T-helper 1 cell (primary cell): ENCODE results near the gene POLRMT.
"Not testable (repeated sequence)": the region's sequence is repeated elsewhere in the genome, so short reads cannot be mapped to it uniquely, and the experiment has no call there.

Experiments
- DNase-seq, 5 donors: peaks; one replicate each; pipeline ENCODE4 v3.0.0-alpha.2; 2012 to 2020

Gene POLRMT

DNA sequence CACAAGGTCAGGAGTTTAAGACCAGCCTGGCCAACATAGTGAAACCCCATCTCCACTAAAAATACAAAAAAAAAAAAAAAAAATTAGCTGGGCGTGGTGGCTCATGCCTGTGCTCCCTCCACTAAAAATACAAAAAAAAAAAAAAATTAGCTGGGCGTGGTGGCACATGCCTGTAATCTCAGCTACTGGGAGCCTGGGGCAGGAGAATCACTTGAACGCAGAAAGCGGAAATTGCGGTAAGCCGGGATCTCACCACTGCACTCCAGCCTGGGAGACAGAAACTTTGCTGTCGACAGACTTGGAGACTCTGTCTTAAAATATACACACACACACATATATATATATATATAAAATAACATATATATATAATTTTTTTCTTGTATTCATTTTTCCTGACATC lies 6.8 kb downstream of the POLRMT start:
- not testable (repeated sequence) for DNase-seq

DNA sequence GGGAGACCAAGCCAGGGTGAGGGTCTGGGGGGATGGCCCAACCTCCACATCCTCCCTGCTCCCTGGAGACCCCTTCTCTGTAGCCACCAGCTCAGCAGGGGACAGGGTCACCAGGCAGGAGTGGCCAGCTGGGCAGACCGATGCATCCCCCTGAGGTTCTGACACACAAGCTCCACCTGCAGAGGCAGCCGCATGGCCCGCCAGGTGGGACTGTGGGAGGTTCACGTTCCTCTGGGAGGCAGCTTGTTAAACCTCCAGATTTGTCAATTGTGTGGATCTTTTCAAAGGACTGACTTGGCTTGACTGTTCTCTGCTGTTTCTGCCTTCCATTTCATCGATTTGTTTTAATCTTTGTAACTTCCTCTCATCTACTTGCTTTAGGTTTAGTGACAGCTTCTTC lies 8.1 kb downstream of the POLRMT start:
- no peak for DNase-seq

DNA sequence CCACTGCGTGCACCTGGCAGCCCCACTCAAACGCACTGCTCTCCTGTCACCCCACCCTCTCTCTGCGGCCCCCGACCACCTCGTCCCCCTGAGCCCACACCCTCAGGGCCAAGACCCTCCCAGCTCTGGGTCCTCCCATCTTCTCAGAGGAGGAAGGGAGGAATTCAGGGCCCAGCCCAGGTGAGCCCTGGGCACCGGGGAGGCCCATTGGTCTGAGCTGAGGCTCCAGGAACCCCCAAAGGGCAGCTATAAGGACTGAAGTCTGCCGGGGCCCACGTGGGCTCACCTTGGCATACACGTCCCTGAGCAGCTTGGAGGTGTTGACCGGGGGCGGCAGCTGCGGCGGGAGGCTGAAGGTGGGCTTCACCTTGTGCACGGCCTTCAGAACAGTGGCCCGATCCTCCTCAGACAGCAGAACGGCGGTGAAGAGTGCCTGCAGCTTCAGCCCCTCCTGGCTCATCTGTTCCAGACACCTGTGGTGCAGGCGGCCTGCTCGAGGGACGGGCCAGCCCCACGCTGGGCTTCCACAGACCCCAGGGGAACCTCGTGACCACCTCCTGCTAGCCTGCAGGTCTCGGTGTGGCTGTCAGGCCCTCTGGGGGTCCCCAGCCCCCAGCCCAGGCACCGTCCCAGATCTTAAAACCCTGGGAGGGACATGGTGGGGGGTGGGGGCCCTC lies 8.8 kb downstream of the POLRMT start:
- DNase-seq = no peak

DNA sequence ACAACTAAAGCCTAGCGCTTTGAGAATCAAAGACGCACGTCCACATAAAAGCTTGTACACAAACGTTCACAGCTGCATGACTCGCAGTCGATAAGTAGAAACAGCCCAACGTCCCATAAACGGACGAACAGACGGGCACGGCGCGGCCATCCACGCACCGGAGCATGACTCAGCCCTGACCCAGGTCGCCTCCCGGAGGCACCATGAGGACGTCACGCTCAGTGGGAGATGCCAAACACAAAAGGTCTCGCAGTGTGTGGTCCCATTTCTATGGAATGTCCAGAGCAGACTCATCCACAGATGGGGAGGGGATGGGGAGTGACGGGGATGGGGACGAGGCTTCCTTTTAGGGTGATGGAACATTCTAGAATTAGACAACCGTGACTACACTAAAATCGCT lies 9.4 kb downstream of the POLRMT start:
- no peak for DNase-seq

DNA sequence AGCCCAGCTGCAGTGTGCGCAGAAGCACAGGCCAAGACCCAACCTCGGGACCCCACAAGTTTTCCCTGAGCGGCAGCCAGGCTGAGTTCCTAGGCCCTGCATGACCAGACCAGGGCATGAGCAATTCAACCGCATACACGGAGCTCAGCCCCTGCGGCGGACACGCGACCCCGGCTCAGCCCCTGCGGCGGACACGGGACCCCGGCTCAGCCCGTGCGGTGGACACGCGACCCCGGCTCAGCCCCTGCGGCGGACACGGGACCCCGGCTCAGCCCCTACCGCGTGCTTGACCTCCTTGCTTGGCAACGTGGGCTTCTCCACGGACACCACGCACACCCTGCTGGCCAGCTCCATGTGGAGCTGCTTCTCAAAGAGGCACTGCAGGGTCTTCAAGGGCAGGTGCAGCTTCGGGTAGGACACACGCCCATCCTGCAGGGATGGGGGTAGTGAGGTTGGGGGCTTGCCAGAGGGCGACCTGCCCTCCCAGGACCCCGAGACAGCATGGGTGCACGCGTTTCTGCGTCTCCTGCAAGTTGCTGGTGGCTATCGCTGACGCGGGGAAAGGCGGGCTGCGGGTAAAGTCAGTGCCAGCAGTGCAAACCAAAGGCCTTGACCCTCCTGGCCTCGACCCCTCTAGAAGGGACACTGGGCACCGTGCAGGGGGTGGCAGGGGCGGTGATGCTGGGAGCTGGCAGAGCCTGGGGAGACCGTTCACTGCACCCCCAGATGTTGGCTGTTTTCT lies 10.0 kb downstream of the POLRMT start:
- DNase-seq = no peak

DNA sequence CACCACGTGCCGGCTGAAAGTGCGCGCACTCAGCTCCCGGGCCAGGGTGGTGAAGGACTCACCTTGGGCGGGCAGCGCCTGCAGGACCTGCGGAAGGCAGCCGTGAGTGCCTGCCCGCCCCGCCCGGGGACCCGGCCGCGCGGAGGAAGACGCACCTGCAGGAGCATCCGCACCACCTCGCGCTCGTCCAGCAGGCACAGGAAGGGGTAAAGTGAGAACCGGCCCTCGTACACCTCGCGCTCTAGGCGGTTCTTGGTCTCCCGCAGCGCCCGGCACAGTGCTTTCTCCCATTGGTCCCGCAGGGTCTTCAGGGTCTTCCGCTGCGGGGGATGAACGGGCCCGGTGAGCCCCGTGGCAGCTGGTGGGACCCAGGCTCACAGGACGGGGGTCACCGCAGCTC lies 10.7 kb downstream of the POLRMT start:
- no peak for DNase-seq

DNA sequence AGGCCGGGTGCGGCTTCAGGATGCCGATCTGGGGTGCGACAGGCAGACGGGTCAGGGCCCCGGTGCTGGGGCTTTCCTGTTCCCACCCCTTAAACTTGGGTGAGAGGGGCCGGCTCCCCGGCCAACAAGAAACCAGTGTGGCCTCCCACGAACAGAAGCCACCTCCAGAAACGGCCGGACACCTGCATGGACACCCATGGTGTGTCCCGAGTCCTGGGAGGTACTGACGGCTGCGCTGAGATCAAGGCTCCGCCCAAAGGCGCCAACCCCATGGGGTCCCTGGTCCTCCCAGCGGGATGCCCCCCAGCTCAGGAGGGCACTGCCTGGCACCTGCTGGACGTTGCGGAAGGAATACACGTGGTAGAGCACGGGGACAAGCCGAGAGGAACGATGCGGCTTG lies 11.5 kb downstream of the POLRMT start:
- no peak for DNase-seq

DNA sequence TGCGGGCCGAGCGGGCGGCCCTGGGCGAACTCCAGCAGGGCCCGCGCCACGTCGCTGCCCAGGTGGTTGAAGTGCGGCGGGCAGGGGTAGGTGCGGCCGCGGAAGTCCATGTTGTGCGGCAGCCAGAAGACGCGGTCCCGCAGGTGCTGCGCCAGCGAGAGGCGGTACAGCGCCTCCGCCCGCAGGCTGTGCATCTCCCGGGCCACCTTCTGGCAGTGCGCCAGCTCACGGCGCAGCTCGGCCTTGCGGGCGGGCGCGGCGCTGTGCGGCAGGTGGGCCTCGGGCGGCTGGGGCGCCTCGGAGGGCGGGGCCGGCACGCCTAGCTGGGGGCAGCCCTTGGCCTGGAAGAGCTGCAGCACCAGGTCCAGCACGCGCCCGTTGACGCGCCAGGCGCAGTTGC lies 12.1 kb downstream of the POLRMT start:
- DNase-seq = not testable (repeated sequence)

DNA sequence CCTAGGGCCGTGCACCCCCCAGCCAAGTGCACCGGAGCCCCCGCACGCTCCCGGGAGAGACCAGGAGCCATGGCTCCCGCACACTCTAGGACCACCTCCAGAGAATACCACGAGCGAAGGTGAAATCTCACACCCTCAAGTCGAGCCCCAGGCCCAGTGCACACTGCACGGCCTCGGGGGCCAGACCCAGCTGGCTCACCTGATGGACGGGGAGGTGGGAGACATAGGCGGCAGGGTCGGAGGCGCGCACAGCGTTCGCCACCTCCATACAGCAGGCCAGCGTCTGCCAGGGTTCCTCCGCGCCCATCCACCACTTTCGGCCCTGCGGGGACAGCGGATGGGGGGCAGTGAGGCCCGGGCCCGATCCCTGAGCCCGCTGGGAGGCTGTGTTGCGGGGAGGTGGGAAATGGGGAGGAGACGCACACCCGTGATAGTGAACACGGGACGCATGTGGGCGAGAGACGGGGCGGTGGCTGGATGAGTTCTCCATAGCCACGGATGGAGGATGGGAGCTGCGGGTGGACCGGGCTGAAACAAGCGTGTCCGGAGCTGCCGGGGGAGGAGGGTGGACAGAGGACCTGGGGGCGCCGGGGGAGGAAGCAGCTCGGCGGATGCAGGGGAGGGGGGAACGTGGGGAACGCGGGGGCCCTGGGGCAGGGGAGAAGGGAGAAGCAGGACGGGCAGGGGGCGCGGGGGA lies 13.0 kb downstream of the POLRMT start:
- no peak for DNase-seq

DNA sequence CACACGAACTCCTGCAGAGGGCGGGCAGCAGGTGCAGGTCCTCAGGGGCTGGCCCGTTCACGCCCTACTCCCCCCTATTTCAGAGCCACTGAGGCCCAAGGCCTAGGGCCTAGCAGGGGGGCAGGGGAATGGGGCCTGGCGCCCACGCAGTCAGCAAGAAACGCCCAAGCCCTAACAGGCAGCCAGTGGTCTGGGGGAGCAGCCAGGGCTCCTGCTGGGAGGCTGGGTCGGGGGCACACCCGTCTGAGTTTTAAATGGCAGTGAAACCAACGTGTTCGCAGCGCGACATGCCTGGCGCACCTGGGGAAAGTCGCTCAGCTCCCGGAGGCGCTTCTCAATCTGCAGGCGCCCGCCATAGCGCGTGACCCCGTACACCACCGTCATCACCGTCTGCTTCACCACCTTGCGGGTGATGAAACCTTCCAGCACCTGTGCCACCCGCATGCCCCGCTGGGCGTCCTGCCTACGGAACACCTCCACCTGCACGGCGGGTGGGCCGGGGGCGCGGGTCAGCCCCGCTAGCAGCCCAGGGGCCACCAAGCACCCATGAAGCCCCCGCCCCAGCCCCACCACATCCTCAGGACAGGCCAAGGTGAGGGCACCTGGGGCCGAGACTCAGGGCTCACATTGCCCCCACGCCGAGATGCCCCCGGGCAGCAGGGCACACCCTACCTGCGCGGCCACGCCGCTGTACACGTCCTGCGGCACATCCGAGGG lies 13.9 kb downstream of the POLRMT start:
- DNase-seq = no peak

DNA sequence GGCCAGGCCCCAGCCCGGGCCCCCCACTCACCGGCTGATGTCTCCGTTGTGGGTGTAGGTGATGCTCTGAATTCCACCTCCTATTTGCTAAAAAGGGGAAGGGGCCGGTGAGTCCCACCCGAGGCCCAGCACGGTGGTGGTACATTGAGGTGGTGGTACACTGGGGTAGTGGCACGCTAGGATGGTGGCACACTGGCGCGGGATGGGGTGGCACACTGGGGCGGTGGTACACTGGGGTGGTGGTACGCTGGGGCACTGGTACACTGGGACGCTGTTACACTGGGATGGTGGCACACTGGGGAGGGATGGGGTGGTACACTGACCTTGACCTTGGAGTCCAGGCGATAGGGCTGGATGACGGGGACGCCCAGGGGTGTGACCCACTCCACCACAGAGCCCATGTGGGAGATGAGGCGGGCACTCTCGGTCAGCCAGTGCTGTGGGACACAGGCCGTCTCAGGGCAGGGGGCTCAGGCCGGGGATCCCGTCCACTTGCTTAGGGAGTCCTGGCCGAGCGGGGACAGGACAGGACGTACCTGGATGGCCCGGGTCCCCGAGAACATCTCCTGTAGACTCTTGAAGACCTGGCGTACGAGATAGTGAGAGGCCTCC lies 14.6 kb downstream of the POLRMT start:
- DNase-seq = no peak

DNA sequence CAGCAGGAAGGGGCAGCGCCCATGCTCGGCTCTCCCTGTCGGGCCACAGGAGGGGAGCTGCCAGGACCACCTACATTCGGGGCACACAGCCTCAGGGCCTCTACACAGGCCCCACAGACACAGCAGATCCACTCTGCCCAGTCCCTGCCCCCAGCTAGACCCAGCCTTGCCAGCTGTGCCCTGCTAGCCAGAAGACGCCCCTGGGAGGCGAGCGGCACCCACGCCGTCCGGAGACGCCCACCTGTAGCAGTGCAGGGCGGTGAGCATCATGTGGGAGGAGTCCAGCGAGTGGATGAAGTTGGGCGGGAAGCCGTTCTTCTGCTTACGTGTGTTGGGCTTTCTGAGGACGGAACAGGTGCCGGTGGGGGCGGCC lies 15.1 kb downstream of the POLRMT start:
- DNase-seq = no peak

DNA sequence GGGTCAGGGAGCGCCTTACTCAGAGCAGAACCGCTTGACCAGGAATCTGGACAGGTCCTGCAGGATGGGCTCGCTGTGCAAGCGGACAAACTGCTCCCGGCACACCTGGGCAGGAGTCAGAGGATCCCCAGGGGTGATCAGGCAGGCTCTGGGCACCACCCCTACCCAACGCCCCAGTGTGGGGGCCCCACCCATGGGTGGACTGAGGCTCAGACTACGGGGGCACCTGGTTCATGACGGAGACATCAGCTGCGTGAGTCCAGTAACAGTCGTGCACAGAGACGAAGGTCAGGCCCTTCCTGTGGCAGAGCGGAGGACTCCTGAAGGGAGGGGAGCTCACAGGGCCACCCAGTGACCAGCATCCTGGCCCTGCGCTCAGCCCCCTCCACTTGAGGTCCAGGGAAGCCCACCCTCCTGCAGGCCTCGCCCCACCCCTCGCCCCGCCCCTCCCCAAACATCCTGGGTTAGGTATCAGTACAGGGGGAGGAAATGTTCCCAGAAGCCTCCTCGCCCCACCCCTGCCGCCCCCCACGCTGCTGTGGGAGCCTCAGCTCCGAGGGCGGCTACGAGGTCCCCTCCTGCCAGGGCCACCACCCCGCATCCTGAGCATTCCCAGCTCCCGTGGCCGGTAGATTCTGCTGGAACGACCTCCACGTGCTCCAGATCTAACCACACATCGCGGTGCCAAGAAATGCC lies 15.6 kb downstream of the POLRMT start:
- DNase-seq = no peak

DNA sequence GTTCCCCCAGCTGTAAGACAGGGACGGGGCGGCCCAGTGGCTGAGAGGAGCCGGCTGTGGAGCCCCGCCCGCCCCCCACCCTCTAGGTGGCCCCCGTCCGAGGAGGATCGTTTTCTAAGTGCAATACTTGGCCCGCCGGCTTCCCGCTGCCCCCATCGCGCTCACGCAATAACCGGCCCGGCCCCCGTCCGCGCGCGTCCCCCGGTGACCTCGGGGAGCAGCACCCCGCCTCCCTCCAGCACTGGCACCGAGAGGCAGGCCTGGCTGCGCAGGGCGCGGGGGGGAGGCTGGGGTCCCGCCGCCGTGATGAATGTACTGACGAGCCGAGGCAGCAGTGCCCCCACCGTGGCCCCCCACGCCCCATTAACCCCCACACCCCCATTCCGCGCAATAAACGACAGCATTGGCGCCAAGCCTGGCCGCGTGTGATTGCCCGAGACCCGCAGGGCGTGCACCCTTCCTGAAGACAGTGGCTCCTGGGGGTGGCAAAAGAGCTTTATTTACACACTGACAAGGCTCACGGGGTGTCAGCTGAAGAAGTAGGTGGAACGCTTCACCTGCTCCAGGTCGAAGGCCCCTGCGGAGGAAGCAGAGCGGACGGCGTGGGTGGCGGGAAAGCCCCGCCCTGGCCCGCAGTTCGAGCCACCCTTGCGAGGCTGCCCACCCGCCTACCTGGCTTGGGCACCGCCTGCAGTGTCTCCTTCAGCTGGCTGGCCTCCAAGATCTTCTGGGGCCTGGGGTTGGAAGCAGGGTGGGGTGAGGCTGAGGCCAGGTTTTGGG lies 16.4 kb downstream of the POLRMT start:
- no peak for DNase-seq

DNA sequence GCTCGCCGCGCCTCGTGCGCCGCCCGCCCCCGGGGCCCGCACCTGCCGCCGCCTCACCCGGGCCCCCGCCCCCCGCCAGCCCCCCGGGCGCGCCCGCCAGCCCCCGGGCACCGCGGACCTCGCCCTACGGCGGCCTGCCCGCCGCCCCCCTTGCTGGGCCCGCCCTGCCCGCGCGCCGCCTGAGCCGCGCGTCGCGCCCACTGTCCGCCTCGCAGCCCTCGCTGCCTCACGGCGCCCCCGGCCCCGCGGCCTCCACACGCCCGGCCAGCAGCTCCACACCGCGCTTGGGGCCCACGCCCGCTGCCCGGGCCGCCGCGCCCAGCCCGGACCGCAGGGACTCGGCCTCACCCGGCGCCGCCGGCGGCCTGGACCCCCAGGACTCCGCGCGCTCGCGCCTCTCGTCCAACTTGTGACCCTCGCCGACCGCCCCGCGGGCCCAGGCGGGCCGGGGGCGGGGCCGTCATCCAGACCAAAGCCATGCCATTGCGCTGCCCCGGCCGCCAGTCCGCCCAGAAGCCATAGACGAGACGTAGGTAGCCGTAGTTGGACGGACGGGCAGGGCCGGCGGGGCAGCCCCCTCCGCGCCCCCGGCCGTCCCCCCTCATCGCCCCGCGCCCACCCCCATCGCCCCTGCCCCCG lies 17.2 kb downstream of the POLRMT start:
- DNase-seq = no peak

DNA sequence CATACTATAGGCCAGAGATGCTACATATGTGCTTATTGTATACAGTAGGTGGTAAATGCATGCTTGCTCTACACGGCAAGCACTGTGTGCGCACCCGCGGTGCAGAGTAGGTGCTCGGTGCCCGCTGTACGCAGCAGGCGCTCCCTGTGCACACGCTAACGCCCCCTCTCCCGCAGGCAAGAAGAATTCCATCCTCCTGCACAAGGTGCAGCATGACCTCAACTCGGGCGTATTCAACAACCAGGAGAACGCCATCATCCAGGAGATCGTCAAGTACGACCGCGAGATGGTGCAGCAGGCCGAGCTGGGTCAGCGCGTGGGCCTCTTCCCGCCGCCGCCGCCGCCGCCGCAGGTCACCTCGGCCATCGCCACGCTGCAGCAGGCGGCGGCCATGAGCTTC lies 17.7 kb downstream of the POLRMT start:
- no peak for DNase-seq

DNA sequence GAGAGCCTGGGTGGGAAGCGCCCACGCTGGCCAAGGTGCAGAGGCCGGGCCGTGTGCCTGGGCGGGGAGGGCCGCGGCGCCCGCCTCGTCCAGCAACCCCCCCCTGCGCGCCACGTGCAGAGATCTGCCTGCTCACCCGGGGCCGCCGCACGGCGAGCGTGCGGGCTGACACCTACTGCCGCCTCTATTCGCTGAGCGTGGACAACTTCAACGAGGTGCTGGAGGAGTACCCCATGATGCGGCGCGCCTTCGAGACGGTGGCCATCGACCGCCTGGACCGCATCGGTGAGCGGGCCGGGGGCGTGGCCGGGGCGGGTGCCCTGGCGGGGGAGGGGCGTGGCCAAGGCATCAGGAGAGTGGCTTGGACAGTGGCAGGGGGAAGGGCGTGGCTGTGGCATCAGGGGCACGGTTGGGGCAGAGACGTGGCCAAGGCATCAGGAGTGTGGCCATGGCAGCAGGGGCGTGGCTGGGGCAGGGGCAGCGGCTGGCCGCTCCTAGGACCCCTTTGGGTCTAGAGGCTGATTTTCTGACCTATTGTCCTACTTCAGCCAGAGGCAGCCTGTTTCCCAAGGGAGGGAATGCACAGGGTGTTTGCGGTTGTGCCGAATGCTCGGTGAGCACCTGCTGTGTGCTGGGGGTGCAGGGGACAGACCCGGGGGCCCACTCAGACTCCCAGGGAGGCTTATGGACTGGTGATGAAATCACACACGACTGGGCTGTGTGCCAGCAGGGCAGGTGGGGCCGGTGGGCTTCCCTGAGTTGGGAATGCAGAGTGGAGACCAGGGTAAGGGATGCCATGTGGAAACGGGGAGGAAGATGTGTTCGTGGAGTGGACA lies 19.4 kb downstream of the POLRMT start:
- no peak for DNase-seq

DNA sequence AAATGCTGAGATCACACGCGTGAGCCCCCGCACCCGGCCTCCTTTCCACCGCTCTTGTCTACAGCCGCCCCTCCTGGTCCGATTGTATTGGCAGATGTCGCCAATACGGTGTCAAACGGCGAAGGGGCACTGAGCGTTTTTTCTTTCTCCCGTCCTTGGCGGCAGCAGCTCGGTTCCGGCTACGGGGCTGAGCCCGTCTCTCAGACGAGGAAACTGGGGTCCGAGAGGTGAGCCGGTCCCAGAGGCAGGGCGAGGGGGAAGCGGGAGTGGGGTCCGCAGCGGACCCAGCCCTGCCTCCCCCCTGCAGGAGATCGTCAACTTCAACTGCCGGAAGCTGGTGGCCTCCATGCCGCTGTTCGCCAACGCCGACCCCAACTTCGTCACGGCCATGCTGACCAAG lies 20.4 kb downstream of the POLRMT start:
- DNase-seq = no peak

DNA sequence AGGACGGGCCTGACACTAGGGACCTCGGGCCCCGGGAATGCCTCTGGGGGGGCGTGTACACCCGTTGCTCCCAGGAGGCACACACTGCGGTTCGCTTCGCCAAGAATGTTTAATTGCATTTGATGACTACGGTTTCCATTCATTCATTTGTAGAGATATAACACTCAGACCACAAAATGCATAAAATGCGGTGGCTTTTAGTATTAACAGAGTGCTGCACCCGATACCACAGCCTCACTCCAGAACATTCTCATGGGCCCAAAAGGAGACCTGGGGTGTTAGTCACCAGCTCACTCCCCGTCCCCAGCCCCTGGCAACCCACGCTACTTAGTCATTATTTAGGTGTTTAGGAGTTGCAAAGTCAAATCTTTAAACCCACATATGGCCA lies 21.9 kb downstream of the POLRMT start:
- DNase-seq = peak in 2 of 5 donors; percentile 27 to 46
